GM12891 (cell line): Measurements from ENCODE around the gene LPAR6.

ENCODE experiments used
- POLR2A ChIP-seq: IDR thresholded peaks from 2 replicates; pipeline ENCODE4 v1.6.1; 2011; ENCODE audit warnings: low read depth, low read length, control low read depth
- POLR2AphosphoS5 ChIP-seq: IDR thresholded peaks from 2 replicates; pipeline ENCODE4 v1.6.1; 2011; ENCODE audit warnings: low read depth, low read length, control low read depth
- SPI1 ChIP-seq: IDR thresholded peaks from 2 replicates; pipeline ENCODE4 v1.6.1; 2011; ENCODE audit warnings: low read depth, low read length, control low read depth
- TAF1 ChIP-seq: IDR thresholded peaks from 2 replicates; pipeline ENCODE4 v1.6.1; 2011; ENCODE audit warnings: low read depth, low read length, control low read depth

GRCh38 chr13:48386816-48387215 is 26.1 kb downstream of the LPAR6 start:
- TF ChIP-seq POLR2AphosphoS5 (no peak), POLR2A (no peak), TAF1 (no peak), SPI1 (no peak)
